ENCODE data around the gene GAPVD1. TPM values are rescaled to one million over a fixed set of nuclear protein-coding genes. Genes with fewer than 3 reads are reported as not detected.
A peak's percentile ranks its signal among the peaks of the same experiment; 100 is the strongest.

GAPVD1 gene
- total RNA-seq, 1 experiment from 2014 or later: 33.3 TPM

GRCh38 chr9:125261501-125262293, at the start of gene GAPVD1 (continued):
- TF ChIP-seq MYBL2 (CRISPR knock-in tag; IDR thresholded peaks at IDR 0.05) (peak; percentile 69; the same call in 1 of the 2 replicates), IRF2 (CRISPR knock-in tag; IDR thresholded peaks at IDR 0.05; ENCODE audit: borderline replicate concordance, low read depth) (no peak), TEAD1 (CRISPR knock-in tag; IDR thresholded peaks at IDR 0.05) (no peak), GTF2I (CRISPR knock-in tag; conservative IDR thresholded peaks at IDR 0.05) (no peak), HMGA2 (CRISPR knock-in tag; IDR thresholded peaks at IDR 0.05) (no peak), NR2C2 (CRISPR knock-in tag; IDR thresholded peaks at IDR 0.05) (no peak), JAZF1 (CRISPR knock-in tag; IDR thresholded peaks at IDR 0.05) (no peak), AR (CRISPR knock-in tag; IDR thresholded peaks at IDR 0.05) (no peak), FOXJ3 (CRISPR knock-in tag; IDR thresholded peaks at IDR 0.05; ENCODE audit: borderline replicate concordance) (no peak), KAT7 (CRISPR knock-in tag; IDR thresholded peaks at IDR 0.05; ENCODE audit: borderline replicate concordance) (no peak), RELA (CRISPR knock-in tag; IDR thresholded peaks at IDR 0.05; ENCODE audit: borderline replicate concordance) (no peak; the same call in 1 of the 2 replicates), SP1 (CRISPR knock-in tag; conservative IDR thresholded peaks at IDR 0.05) (peak; percentile 50; the same call in 1 of the 2 replicates), ATF6 (CRISPR knock-in tag; IDR thresholded peaks at IDR 0.05) (no peak), CBFB (CRISPR knock-in tag; IDR thresholded peaks at IDR 0.05; ENCODE audit: low read depth) (no peak), CREB1 (CRISPR knock-in tag; IDR thresholded peaks at IDR 0.05) (0 out of 2 replicates have a peak, but pooled peaks have one; percentile 37), ZNF121 (CRISPR knock-in tag; IDR thresholded peaks at IDR 0.05) (no peak), ZNF263 (CRISPR knock-in tag; IDR thresholded peaks at IDR 0.05; ENCODE audit: low read depth) (no peak), ESRRA (CRISPR knock-in tag; IDR thresholded peaks at IDR 0.05; ENCODE audit: borderline replicate concordance) (peak; percentile 63; the same call in 1 of the 2 replicates), JUN (CRISPR knock-in tag; IDR thresholded peaks at IDR 0.05) (no peak), ZNF396 (CRISPR knock-in tag; IDR thresholded peaks at IDR 0.05; ENCODE audit: borderline replicate concordance) (no peak)
- TF ChIP-seq, protein P1, sequence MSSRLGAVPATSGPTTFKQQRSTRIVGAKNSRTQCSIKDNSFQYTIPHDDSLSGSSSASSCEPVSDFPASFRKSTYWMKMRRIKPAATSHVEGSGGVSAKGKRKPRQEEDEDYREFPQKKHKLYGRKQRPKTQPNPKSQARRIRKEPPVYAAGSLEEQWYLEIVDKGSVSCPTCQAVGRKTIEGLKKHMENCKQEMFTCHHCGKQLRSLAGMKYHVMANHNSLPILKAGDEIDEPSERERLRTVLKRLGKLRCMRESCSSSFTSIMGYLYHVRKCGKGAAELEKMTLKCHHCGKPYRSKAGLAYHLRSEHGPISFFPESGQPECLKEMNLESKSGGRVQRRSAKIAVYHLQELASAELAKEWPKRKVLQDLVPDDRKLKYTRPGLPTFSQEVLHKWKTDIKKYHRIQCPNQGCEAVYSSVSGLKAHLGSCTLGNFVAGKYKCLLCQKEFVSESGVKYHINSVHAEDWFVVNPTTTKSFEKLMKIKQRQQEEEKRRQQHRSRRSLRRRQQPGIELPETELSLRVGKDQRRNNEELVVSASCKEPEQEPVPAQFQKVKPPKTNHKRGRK (CRISPR knock-in tag; IDR thresholded peaks at IDR 0.05; ENCODE audit: borderline replicate concordance): no peak
- TF ChIP-seq, protein P2, sequence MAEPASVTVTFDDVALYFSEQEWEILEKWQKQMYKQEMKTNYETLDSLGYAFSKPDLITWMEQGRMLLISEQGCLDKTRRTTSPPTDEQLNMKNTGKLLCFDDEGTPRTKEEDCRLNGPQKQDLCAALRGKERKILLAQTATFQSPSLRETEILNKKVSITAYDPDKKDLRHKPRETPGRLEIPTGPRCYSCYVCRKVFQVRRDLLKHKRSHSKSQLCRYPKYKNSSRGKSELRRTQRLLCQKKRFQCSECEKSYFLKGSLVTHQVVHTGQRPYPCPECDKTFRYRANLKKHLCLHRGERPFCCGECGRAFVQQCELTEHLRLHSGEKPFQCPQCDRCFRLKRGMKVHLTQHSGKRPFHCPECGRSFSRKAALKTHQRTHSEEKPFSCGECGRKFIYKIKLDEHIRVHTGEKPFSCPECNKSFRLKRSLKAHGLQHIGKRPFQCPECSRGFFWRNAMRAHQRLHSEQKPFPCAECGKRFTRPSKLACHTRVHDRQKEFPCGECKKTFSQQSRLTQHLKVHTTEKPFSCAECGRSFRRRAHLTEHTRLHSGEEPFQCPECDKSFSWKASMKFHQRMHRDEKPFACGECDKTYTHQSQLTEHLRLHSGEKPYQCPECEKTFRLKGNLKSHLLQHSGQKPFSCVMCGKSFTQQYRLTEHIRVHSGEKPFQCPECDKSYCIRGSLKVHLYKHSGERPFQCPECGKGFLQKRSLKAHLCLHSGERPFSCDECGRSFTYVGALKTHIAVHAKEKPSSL (CRISPR knock-in tag; conservative IDR thresholded peaks at IDR 0.05): no peak
- TF ChIP-seq, protein P3, sequence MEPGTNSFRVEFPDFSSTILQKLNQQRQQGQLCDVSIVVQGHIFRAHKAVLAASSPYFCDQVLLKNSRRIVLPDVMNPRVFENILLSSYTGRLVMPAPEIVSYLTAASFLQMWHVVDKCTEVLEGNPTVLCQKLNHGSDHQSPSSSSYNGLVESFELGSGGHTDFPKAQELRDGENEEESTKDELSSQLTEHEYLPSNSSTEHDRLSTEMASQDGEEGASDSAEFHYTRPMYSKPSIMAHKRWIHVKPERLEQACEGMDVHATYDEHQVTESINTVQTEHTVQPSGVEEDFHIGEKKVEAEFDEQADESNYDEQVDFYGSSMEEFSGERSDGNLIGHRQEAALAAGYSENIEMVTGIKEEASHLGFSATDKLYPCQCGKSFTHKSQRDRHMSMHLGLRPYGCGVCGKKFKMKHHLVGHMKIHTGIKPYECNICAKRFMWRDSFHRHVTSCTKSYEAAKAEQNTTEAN (CRISPR knock-in tag; IDR thresholded peaks at IDR 0.05): peak; percentile 59; the same call in 1 of the 2 replicates
- TF ChIP-seq, protein P4, sequence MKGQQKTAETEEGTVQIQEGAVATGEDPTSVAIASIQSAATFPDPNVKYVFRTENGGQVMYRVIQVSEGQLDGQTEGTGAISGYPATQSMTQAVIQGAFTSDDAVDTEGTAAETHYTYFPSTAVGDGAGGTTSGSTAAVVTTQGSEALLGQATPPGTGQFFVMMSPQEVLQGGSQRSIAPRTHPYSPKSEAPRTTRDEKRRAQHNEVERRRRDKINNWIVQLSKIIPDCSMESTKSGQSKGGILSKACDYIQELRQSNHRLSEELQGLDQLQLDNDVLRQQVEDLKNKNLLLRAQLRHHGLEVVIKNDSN (CRISPR knock-in tag; IDR thresholded peaks at IDR 0.05): peak; percentile 79
